SK-N-SH treated with all-trans-retinoic acid at 6 μM for 48 hours (cell line): ENCODE data around the gene MYADM.

Experiments
- ARNTL ChIP-seq: fragments of 450-650 bp; formaldehyde crosslinking; IDR thresholded peaks from 2 replicates; pipeline ENCODE4 v1.5.0; 2020; ENCODE audit warnings: low read depth, mild to moderate bottlenecking, moderate library complexity, borderline replicate concordance
- GLIS3 ChIP-seq: fragments of 250-450 bp; sonication (Bioruptor Pico); IDR thresholded peaks from 2 replicates; pipeline ENCODE4 v1.5.0; 2020; ENCODE audit warnings: mild to moderate bottlenecking, moderate library complexity
- OSR1 ChIP-seq: fragments of 250-450 bp; sonication (Bioruptor Pico); IDR thresholded peaks from 2 replicates; pipeline ENCODE4 v1.8.0; 2022; ENCODE audit warnings: moderate library complexity, mild to moderate bottlenecking, inconsistent platforms
- TCF4 ChIP-seq: fragments of 250-450 bp; sonication (Bioruptor Pico); IDR thresholded peaks from 2 replicates; pipeline ENCODE4 v1.8.0; 2021; ENCODE audit warnings: mild to moderate bottlenecking, moderate library complexity, borderline replicate concordance
- ZNF565 ChIP-seq: fragments of 450-650 bp; formaldehyde crosslinking; conservative IDR thresholded peaks from 2 replicates; pipeline ENCODE4 v1.5.0; 2020; ENCODE audit warnings: low read depth, mild to moderate bottlenecking, moderate library complexity
- TF ChIP-seq, protein P1 (sequence below): fragments of 250-450 bp; sonication (Bioruptor Pico); IDR thresholded peaks from 2 replicates; pipeline ENCODE4 v1.8.0; 2020; ENCODE audit warnings: mild to moderate bottlenecking, moderate library complexity, borderline replicate concordance
- TF ChIP-seq, protein P2 (sequence below): fragments of 250-450 bp; sonication (Bioruptor Pico); IDR thresholded peaks from 2 replicates; pipeline ENCODE4 v1.5.1; 2020; ENCODE audit warnings: low read depth, mild to moderate bottlenecking, moderate library complexity

GRCh38 chr19:53898166-53898565 is 30.5 kb downstream of the MYADM start:
- TF ChIP-seq GLIS3 (no peak), ARNTL (CRISPR knock-in tag) (no peak), ZNF565 (CRISPR knock-in tag) (no peak), OSR1 (CRISPR knock-in tag) (no peak), TCF4 (CRISPR knock-in tag) (no peak)
- TF ChIP-seq, protein P1, sequence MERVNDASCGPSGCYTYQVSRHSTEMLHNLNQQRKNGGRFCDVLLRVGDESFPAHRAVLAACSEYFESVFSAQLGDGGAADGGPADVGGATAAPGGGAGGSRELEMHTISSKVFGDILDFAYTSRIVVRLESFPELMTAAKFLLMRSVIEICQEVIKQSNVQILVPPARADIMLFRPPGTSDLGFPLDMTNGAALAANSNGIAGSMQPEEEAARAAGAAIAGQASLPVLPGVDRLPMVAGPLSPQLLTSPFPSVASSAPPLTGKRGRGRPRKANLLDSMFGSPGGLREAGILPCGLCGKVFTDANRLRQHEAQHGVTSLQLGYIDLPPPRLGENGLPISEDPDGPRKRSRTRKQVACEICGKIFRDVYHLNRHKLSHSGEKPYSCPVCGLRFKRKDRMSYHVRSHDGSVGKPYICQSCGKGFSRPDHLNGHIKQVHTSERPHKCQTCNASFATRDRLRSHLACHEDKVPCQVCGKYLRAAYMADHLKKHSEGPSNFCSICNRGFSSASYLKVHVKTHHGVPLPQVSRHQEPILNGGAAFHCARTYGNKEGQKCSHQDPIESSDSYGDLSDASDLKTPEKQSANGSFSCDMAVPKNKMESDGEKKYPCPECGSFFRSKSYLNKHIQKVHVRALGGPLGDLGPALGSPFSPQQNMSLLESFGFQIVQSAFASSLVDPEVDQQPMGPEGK (CRISPR knock-in tag) = no peak
- TF ChIP-seq, protein P2, sequence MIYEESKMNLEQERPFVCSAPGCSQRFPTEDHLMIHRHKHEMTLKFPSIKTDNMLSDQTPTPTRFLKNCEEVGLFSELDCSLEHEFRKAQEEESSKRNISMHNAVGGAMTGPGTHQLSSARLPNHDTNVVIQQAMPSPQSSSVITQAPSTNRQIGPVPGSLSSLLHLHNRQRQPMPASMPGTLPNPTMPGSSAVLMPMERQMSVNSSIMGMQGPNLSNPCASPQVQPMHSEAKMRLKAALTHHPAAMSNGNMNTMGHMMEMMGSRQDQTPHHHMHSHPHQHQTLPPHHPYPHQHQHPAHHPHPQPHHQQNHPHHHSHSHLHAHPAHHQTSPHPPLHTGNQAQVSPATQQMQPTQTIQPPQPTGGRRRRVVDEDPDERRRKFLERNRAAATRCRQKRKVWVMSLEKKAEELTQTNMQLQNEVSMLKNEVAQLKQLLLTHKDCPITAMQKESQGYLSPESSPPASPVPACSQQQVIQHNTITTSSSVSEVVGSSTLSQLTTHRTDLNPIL (CRISPR knock-in tag) = no peak
